NCI-H128 (cell line): ENCODE results near the gene TCEA2.

Source experiments
- DNase-seq: peaks from one replicate; lab custom pipeline; 2025; ENCODE audit not compliant: unreplicated experiment; lab: John Stamatoyannopoulos, UW

TCEA2 gene

GRCh38 chr20:64121586-64121985 lies 58.6 kb downstream of the TCEA2 start:
- no peak for DNase-seq
